ENCODE results near the gene DHRSX.
"Not testable (repeated sequence)": the region's sequence is repeated elsewhere in the genome, so short reads cannot be mapped to it uniquely, and the experiment has no call there.

DHRSX gene

DNA sequence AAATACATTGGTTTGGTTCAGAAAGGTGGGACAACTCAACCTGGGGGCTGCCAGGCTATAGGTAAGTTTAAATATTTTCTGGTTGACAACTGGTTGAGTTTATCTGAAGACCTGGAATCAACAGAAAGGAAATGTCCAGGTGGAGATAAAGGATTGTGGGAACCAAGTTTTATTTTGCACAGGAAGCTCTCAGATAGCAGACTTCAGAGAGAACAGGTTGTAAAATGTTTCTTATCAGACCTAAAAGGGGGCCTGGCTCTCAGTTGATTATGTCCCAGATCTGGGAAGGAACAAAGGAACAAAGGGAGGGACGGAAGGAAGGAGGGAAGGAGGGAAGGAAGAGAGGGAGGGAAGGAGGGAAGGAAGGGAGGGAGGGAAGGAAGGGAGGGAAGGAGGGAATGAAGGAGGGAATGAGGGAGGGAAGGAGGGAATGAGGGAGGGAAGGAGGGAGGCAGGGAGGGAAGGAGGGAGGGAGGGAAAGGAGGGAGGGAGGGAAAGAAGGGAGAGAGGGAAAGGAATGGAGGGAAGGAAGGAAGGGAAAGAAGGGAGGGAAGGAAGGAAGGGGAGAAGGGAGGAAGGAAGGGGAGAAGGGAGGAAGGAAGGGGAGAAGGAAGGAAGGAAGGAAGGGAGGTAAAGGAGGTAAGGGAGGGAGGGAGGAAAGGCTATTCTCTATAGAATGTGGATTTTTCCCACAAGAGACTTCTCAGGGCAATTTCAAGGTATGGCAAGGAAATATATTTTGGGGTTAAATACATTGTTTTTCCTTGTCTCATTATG, 186.7 kb downstream of the DHRSX start:
- no peak overlapping the region for H3K27ac ChIP-seq

DNA sequence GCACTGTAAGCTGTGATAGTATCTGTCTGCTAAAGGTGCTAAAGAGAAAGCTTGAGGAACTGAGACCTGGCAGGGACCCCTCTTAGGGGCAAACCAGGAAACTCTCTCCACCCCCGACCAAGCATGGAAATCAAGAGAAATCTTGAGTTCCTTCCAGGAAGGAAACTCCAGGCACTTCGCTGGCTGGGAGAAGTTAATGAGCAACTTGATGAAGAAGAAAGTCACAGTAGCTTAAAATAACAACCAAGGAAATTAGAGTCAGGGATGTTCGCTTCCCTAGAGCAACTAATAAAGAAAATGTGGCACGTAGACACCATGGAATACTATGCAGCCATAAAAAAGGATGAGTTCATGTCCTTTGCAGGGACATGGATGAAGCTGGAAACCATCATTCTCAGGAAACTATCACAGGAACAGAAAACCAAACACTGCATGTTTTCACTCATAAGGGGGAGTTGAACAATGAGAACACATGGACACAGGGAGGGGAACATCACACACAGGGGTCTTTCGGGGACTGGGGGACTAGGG, 188.7 kb downstream of the DHRSX start:
- H3K27ac ChIP-seq, result not testable (repeated sequence)

More for the DNA sequence above, 186.7 kb downstream of the DHRSX start:
- TF ChIP-seq, protein P1, sequence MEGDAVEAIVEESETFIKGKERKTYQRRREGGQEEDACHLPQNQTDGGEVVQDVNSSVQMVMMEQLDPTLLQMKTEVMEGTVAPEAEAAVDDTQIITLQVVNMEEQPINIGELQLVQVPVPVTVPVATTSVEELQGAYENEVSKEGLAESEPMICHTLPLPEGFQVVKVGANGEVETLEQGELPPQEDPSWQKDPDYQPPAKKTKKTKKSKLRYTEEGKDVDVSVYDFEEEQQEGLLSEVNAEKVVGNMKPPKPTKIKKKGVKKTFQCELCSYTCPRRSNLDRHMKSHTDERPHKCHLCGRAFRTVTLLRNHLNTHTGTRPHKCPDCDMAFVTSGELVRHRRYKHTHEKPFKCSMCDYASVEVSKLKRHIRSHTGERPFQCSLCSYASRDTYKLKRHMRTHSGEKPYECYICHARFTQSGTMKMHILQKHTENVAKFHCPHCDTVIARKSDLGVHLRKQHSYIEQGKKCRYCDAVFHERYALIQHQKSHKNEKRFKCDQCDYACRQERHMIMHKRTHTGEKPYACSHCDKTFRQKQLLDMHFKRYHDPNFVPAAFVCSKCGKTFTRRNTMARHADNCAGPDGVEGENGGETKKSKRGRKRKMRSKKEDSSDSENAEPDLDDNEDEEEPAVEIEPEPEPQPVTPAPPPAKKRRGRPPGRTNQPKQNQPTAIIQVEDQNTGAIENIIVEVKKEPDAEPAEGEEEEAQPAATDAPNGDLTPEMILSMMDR (conservative IDR thresholded peaks at IDR 0.05), result no peak
- TF ChIP-seq ZFX (IDR thresholded peaks at IDR 0.05), result no peak

DNA sequence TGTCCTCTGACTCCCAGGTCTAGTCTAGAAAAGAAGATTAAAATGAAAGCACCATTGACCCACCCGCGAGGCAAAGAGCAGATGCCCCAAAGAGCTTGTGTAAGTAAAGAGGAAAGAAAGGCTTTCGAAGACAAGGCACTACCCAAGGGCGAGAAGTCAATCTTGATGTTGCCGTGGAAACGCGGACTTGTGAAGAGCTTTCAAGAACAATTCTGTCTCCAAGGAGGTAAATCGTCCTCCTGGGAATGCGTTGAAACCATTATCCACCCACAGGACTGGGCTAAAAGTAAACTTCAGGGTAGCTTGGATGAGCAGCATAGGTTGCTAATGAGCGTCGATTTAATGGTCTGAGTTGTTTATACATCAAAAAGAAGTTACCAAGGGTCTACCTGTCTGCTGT, 189.3 kb downstream of the DHRSX start:
- no peak overlapping the region for H3K27ac ChIP-seq
- TF ChIP-seq, protein P1 (conservative IDR thresholded peaks at IDR 0.05), result no peak
- no peak for TF ChIP-seq ZFX (IDR thresholded peaks at IDR 0.05)

DNA sequence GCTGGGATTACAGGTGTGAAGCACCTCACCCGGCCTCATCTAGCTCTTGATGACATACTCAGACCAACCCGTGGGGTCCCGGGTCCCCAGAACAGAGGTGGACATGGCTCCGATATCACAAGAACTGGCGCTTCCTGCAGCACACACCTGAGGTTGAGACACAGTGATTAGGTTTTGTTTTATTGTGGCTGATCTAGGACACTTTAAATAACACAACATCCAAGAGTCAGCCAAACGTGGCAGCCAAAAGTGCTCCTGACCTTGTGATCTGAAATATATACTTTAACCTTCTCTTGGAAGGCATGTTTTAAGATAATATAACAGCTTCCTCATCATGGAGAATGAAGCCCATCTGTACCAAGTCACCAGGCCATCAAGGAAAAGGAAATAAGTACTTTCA, 198.9 kb downstream of the DHRSX start:
- TF ChIP-seq, protein P1 (conservative IDR thresholded peaks at IDR 0.05), result no peak
- no peak for TF ChIP-seq ZFX (IDR thresholded peaks at IDR 0.05)
- H3K27ac ChIP-seq, result no peak overlapping the region

DNA sequence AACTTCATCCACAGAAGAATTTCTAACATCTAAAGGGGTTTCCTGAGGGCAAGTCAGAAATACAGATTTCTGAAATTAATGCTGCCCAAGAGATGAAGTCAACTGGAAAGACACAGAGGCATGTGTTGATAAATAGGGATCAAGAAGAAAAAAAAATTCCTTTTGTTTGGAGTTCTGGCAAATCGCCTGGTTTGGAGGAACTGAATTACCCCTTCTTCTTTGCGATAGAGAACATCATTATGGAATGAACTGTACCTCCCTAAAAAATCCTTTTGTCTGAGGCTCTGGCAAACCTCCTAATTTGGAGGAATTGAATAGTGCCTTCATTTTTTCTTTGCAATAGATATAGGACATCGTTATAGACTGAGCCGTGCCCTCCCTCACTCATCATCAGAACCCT, 200.9 kb downstream of the DHRSX start:
- TF ChIP-seq, protein P1 (conservative IDR thresholded peaks at IDR 0.05), result no peak
- TF ChIP-seq ZFX (IDR thresholded peaks at IDR 0.05), result no peak
- H3K27ac ChIP-seq, result no peak overlapping the region

DNA sequence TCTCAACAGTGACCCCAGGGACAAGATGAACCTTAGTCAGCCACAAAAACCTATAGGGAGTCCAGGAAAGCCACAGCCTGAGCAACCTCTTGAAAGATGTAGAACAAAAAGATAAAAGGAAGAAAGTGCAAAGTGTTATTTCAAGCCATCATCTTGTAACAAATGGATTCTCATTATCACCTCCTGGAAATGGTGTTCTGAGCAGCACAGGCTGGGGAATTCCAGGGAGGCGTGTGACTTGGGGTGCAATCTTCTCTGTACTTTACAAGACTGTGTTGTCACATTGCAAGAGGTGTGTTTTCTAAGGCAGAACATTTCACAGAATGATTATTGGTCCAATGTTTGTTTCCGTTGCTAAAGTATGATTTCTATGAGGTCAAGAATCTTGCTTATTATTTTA, 214.0 kb downstream of the DHRSX start:
- no peak overlapping the region for H3K27ac ChIP-seq
- no peak for TF ChIP-seq ZFX (IDR thresholded peaks at IDR 0.05)
- TF ChIP-seq, protein P1 (conservative IDR thresholded peaks at IDR 0.05), result no peak

DNA sequence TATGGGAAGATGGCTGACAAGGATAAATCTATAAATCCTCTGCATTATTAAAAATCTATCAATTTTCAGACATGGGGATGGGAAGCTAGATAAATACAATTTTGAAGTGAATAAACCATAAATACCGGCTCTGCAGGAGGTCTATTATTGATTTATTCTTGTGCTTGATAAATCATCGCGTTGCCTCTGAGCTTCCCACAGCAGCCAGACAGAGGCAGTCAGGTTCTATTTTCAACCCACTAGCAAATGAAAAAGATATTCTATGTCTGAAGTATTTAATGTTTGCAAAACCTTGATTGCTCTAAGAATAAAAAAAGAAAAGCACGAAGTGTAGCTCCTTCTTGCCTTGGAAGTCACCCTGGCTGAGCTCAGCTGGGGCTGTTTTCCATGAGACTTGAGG, 216.2 kb downstream of the DHRSX start:
- H3K27ac ChIP-seq, result no peak overlapping the region
- TF ChIP-seq, protein P1 (conservative IDR thresholded peaks at IDR 0.05), result no peak
- no peak for TF ChIP-seq ZFX (IDR thresholded peaks at IDR 0.05)

DNA sequence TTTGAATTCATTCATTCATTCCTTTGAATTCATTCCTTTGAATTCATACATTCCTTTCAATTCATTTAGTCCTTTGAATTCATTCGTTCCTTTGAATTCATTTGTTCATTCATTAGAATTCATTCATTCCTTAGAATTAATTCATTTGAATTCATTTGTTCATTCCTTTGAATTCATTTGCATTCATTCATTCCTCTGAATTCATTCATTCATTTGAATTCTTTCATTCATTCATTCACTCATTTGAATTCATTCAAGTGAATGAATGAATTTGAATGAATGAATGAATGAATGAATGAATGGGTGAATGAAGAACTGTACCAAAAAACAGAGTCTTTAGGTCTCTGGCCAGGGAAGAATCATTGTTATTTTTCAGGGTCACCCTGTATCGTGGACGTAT, 216.6 kb downstream of the DHRSX start:
- TF ChIP-seq, protein P1 (conservative IDR thresholded peaks at IDR 0.05), result no peak
- no peak for TF ChIP-seq ZFX (IDR thresholded peaks at IDR 0.05)
- no peak overlapping the region for H3K27ac ChIP-seq

All from C4-2B (cell line).